Nephron (organoid): ENCODE measurements around the gene C6orf47.
"Not testable (repeated sequence)": the region's sequence is repeated elsewhere in the genome, so short reads cannot be mapped to it uniquely, and the experiment has no call there.

ENCODE experiments used
- H3K27ac Mint-ChIP-seq, 3 experiments: 2 replicates each; pipeline ENCODE4 v1.8.0; 2020; ENCODE audit warnings: mixed read lengths in 3 of 3, mild to moderate bottlenecking in 2 of 3, moderate library complexity in 1 of 3
- H3K27me3 Mint-ChIP-seq: 2 replicates; pipeline ENCODE4 v1.8.0; 2021; ENCODE audit warnings: low read depth, mild to moderate bottlenecking, moderate library complexity, mixed read lengths
- H3K36me3 Mint-ChIP-seq: 2 replicates; pipeline ENCODE4 v1.8.0; 2020; ENCODE audit warnings: low read depth, mixed read lengths
- H3K4me1 Mint-ChIP-seq: 2 replicates; pipeline ENCODE4 v1.8.0; 2020; ENCODE audit warnings: mixed read lengths
- H3K4me3 Mint-ChIP-seq, 3 experiments: 2 replicates each; pipeline ENCODE4 v1.8.0; 2020; ENCODE audit warnings: mild to moderate bottlenecking in 3 of 3, mixed read lengths in 3 of 3, moderate library complexity in 2 of 3
- H3K9me3 Mint-ChIP-seq: 2 replicates; pipeline ENCODE4 v1.8.0; 2020; ENCODE audit warnings: mixed read lengths
- TF ChIP-seq, protein P1 (sequence below), 3 experiments: fragments of 200-600 bp; sonication (generic); IDR thresholded peaks; one replicate each; pipeline ENCODE4 v1.5.0; 2021; ENCODE audit warnings: antibody characterized with exemption in 3 of 3; ENCODE audit not compliant: unreplicated experiment in 3 of 3

Gene C6orf47, protein sequence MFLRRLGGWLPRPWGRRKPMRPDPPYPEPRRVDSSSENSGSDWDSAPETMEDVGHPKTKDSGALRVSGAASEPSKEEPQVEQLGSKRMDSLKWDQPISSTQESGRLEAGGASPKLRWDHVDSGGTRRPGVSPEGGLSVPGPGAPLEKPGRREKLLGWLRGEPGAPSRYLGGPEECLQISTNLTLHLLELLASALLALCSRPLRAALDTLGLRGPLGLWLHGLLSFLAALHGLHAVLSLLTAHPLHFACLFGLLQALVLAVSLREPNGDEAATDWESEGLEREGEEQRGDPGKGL

DNA sequence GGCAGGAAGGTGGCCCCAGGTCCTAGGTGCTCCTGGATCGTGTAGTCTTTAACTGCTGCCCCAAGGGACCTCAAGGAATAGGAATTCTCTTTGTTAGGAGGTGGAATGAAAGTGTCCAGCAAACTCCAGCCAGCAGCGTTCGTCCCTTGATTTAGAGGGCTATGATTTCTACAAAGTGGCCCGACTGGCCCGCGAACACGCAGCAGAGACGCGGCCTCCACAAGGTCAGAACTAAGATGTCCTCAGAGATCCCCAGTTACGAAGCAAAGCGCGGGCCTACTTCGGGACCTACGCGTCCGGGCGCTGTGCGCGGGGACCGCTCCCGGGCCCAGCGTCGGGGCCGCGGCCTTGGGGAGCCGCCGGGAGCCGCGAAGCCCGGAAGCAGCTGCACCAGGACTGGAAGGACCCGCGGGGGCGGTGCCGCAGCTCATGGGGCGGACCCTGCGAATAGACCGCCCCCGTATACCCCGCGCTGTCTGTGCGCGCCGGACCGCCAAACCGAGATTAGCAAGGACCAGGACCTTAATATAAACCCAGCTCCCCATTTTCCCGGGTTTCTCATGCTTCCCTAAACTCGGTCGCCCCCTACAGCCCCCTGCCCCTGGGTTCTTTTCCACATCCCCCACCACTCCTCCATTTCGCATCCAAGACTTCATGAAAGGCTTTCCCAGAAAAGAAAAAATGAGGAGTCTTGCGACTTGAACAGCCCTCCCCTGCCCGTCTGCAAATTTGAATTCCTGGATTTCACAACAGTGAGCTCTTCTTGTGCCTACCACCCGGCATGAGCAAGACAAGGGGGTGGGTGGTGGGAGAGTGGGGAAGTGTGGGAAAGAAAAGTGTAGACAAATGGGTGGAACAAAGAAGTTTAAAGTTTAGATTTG lies at the start of gene C6orf47:
Gene C6orf47 (minus strand): TSS at position 398 of the 881 bp plus-strand sequence. CDS start 831 bp downstream, outside the sequence.
- Mint-ChIP-seq H3K4me1 (peaks cover 69% of the 10 kb centered on the region), H3K27me3 (no peaks in the 10 kb centered on the region), H3K9me3 (no peaks in the 10 kb centered on the region), H3K4me3 (peak within 1 kb of the TSS; percentile 83 to 95 (median 89)), H3K27ac (peak within 1 kb of the TSS; percentile 93 to 96 (median 94)), H3K36me3 (peaks cover 29% of the 10 kb centered on the region)
- TF ChIP-seq, protein P1, sequence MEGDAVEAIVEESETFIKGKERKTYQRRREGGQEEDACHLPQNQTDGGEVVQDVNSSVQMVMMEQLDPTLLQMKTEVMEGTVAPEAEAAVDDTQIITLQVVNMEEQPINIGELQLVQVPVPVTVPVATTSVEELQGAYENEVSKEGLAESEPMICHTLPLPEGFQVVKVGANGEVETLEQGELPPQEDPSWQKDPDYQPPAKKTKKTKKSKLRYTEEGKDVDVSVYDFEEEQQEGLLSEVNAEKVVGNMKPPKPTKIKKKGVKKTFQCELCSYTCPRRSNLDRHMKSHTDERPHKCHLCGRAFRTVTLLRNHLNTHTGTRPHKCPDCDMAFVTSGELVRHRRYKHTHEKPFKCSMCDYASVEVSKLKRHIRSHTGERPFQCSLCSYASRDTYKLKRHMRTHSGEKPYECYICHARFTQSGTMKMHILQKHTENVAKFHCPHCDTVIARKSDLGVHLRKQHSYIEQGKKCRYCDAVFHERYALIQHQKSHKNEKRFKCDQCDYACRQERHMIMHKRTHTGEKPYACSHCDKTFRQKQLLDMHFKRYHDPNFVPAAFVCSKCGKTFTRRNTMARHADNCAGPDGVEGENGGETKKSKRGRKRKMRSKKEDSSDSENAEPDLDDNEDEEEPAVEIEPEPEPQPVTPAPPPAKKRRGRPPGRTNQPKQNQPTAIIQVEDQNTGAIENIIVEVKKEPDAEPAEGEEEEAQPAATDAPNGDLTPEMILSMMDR (IDR thresholded peaks at IDR 0.05; ENCODE audit: unreplicated experiment in 3 of 3) = no peak

DNA sequence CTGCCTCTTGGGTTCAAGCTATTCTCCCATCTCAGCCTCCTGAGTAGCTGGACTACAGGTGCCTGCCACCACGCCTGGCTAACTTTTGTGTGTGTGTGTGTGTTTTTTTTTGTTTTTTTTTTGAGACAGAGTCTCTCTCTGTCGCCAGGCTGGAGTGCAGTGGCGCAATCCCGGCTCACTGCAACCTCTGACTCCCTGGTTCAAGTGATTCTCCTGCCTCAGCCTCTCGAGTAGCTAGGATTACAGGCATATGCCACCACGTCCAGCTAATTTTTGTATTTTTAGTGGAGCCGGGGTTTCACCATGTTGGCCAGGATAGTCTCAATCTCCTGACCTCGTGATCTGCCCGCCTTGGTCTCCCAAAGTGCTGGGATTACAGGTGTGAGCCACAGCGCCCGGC lies 48.6 kb upstream of the C6orf47 start:
- not testable (repeated sequence) for H3K9me3 Mint-ChIP-seq, H3K27me3 Mint-ChIP-seq, H3K36me3 Mint-ChIP-seq, H3K4me3 Mint-ChIP-seq, H3K27ac Mint-ChIP-seq
- peaks cover 22% of the 10 kb centered on the region for H3K4me1 Mint-ChIP-seq

DNA sequence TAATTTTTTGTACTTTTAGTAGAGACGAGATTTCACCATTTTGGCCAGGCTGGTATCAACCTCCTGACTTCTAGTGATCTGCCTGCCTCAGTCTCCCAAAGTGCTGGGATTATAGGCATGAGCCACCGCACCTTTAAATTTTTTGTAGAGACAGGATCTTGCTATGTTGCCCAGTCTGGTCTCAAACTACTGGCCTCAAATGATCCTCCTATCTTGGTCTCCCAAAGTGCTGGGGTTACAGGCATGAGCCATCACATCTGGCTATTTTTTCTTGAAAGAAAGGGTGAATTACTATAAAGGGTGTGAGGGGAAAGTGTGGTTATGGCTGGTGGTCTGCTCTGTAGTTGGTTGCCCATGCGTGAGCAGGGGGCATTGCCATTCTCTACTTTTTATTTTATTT lies 47.6 kb upstream of the C6orf47 start:
- no peak overlapping the region for H3K4me3 Mint-ChIP-seq
- H3K36me3 Mint-ChIP-seq = no peaks in the 10 kb centered on the region
- no peak overlapping the region for H3K27ac Mint-ChIP-seq
- TF ChIP-seq, protein P1 (IDR thresholded peaks at IDR 0.05; ENCODE audit: unreplicated experiment in 3 of 3) = no peak
- H3K9me3 Mint-ChIP-seq = no peaks in the 10 kb centered on the region
- H3K27me3 Mint-ChIP-seq = peaks cover 8% of the 10 kb centered on the region
- H3K4me1 Mint-ChIP-seq = peaks cover 18% of the 10 kb centered on the region

DNA sequence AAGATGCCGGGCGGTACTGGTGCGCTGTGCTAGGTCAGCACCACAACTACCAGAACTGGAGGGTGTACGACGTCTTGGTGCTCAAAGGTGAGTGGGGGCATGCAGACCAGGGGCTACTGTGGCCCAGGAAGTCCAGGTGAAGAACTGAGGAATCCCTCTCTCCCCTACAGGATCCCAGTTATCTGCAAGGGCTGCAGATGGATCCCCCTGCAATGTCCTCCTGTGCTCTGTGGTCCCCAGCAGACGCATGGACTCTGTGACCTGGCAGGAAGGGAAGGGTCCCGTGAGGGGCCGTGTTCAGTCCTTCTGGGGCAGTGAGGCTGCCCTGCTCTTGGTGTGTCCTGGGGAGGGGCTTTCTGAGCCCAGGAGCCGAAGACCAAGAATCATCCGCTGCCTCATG lies 47.1 kb upstream of the C6orf47 start:
- TF ChIP-seq, protein P1 (IDR thresholded peaks at IDR 0.05; ENCODE audit: unreplicated experiment in 3 of 3) = no peak
- Mint-ChIP-seq H3K9me3 (no peaks in the 10 kb centered on the region), H3K4me1 (peaks cover 15% of the 10 kb centered on the region), H3K27ac (no peak overlapping the region), H3K36me3 (no peaks in the 10 kb centered on the region), H3K27me3 (peaks cover 7% of the 10 kb centered on the region), H3K4me3 (no peak overlapping the region)

DNA sequence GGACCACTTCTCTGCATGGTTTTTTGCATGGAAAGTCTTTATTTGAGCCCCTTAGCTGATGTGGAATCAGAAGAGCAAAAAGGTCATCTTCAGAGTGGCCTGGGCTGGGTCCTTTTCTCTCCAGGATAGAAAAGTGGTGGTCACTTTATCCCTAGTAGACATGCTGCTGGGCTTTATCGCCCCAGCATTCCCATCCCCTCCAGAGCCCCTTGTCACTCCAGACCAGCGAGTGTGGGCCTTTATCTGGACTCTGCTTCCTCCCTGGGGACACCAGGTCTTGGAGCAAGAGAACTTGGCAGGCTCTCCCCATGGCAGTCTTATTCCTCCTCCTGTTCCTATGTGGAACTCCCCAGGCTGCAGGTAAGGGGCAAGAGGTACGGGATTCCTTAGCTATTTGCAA lies 46.0 kb upstream of the C6orf47 start, which contains the start of gene LY6G6F:
Gene LY6G6F (plus strand): TSS at position 268 of the 400 bp plus-strand sequence. CDS start 41 bp downstream, at position 309.
- Mint-ChIP-seq H3K36me3 (no peaks in the 10 kb centered on the region), H3K27ac (no peak within 1 kb of the TSS), H3K4me1 (peaks cover 8% of the 10 kb centered on the region), H3K4me3 (peak within 1 kb of the TSS in 2 of 3 experiments; percentile 56 to 61), H3K9me3 (no peaks in the 10 kb centered on the region), H3K27me3 (peaks cover 3% of the 10 kb centered on the region)
- TF ChIP-seq, protein P1 (IDR thresholded peaks at IDR 0.05; ENCODE audit: unreplicated experiment in 3 of 3) = no peak

DNA sequence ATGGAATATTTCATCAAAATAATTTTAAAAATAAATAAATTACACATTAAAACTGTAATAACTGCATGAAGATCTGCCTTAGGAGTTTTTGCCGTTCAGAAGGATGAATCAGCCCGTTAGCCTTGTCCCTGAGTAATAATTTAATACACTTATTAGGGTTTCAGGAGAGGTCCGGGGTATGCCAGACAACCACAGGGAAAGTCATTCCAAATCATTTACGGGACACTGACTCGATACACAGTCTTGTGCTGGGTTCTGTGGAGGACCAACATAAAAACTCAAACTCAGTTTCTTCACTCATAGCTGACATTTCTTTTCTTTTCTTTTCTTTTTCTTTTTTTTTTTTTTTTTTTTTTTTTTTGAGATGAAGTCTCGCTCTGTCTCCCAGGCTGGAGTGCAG lies 45.4 kb upstream of the C6orf47 start:
- H3K4me3 Mint-ChIP-seq = peak overlapping the region in 1 of 3 experiments; percentile 5
- H3K36me3 Mint-ChIP-seq = peaks cover 4% of the 10 kb centered on the region
- TF ChIP-seq, protein P1 (IDR thresholded peaks at IDR 0.05; ENCODE audit: unreplicated experiment in 3 of 3) = no peak
- no peak overlapping the region for H3K27ac Mint-ChIP-seq
- H3K27me3 Mint-ChIP-seq = peaks cover 3% of the 10 kb centered on the region
- H3K4me1 Mint-ChIP-seq = peaks cover 14% of the 10 kb centered on the region
- H3K9me3 Mint-ChIP-seq = no peaks in the 10 kb centered on the region
